Endothelial cell of umbilical vein (primary cell): ENCODE results near the gene PFKL. TPM values are rescaled to one million over a fixed set of nuclear protein-coding genes. Genes with fewer than 3 reads are reported as not detected.
"Not testable (repeated sequence)": the region's sequence is repeated elsewhere in the genome, so short reads cannot be mapped to it uniquely, and the experiment has no call there.

Experiments
- BruUV-seq: library from RNA; stranded (reverse); fragments of 400-500 nt; replicated peaks from 2 replicates; lab custom pipeline; 2021; lab: Mats Ljungman, UMichigan
- CTCF ChIA-PET: fragments of 300-600, 350-600 bp; sonication (Branson Sonifier 250); formaldehyde crosslinking; loops from one replicate; lab custom pipeline; 2021; ENCODE audit warnings: antibody characterized with exemption, inconsistent platforms; lab: Charles Lee
- POLR2A ChIA-PET: fragments of 300-600, 350-600 bp; sonication (Branson Sonifier 250); formaldehyde crosslinking; loops from one replicate; lab custom pipeline; 2021; ENCODE audit warnings: antibody characterized with exemption, inconsistent platforms; lab: Charles Lee
- DNase-seq: peaks from one replicate; pipeline ENCODE4 v3.0.0-alpha.2; 2011; ENCODE audit warnings: low read depth, low spot score
- FAIRE-seq: peaks from 2 replicates; lab custom pipeline; 2011; peaks lifted over from hg19 to GRCh38; lab: Jason Lieb, UNC
- H2AFZ ChIP-seq: 2 replicates; pipeline ENCODE4 v1.6.0; 2012; ENCODE audit warnings: low read depth, low read length, control low read depth, inconsistent platforms
- H3K27ac ChIP-seq: 2 replicates; pipeline ENCODE4 v1.5.1; 2011; ENCODE audit warnings: low read depth, mild to moderate bottlenecking, control low read depth, low read length, moderate library complexity; ENCODE audit not compliant: insufficient read depth
- H3K27me3 ChIP-seq, 2 experiments: 2 replicates each; pipeline versions ENCODE4 v1.6.0 to v1.6.1; 2011; ENCODE audit warnings: low read length in 2 of 2, mixed read lengths in 1 of 2; ENCODE audit not compliant: control insufficient read depth in 2 of 2, insufficient read depth in 2 of 2
- H3K36me3 ChIP-seq, 2 experiments: 2 replicates in 1 of 2; 3 replicates in 1 of 2; pipeline ENCODE4 v1.5.1; 2011; ENCODE audit warnings: low read length in 2 of 2, mild to moderate bottlenecking in 1 of 2, moderate library complexity in 1 of 2; ENCODE audit not compliant: control insufficient read depth in 2 of 2, insufficient read depth in 2 of 2; ENCODE audit errors: extremely low read depth in 1 of 2
- H3K4me1 ChIP-seq: 3 replicates; pipeline ENCODE4 v1.5.1; 2011; ENCODE audit warnings: mild to moderate bottlenecking, low read length; ENCODE audit not compliant: control insufficient read depth, insufficient read depth; ENCODE audit errors: extremely low read depth
- H3K4me2 ChIP-seq: 2 replicates; pipeline ENCODE4 v1.6.1; 2011; ENCODE audit warnings: low read length, control low read depth, mixed read lengths; ENCODE audit not compliant: insufficient read depth
- H3K4me3 ChIP-seq, 3 experiments: fragments of 200-600 bp in 1 of 3; sonication (generic), shearing (Covaris generic) in 1 of 3; replicated peaks in 1 of 3; 2 replicates each; pipeline ENCODE4 v1.5.1; 2011 to 2016; ENCODE audit warnings: control low read depth in 3 of 3, low read length in 3 of 3, mild to moderate bottlenecking in 2 of 3, inconsistent platforms in 1 of 3, low read depth in 1 of 3, moderate library complexity in 1 of 3; ENCODE audit not compliant: insufficient read depth in 1 of 3
- H3K79me2 ChIP-seq: 2 replicates; pipeline ENCODE4 v1.6.0; 2012; ENCODE audit warnings: low read length, inconsistent platforms; ENCODE audit not compliant: control insufficient read depth, insufficient read depth
- H3K9ac ChIP-seq: replicated peaks from 2 replicates; pipeline ENCODE3; 2011; ENCODE audit warnings: low read length, control low read depth; ENCODE audit not compliant: insufficient read depth; ENCODE audit errors: extremely low read depth
- H3K9me1 ChIP-seq: replicated peaks from 3 replicates; pipeline ENCODE4 v1.6.0; 2011; ENCODE audit warnings: mild to moderate bottlenecking, low read length; ENCODE audit not compliant: control insufficient read depth, insufficient read depth; ENCODE audit errors: extremely low read depth
- H3K9me3 ChIP-seq: replicated peaks from 2 replicates; pipeline ENCODE4 v1.5.1; 2012; ENCODE audit warnings: low read length, inconsistent platforms; ENCODE audit not compliant: control insufficient read depth, insufficient read depth
- H4K20me1 ChIP-seq: replicated peaks from 2 replicates; pipeline ENCODE3; 2011; ENCODE audit warnings: mild to moderate bottlenecking, low read length; ENCODE audit not compliant: control insufficient read depth, insufficient read depth; ENCODE audit errors: extremely low read depth
- CTCF ChIP-seq, 2 donors: IDR thresholded peaks; 1 replicate in 1 of 2; 2 replicates in 1 of 2; pipeline ENCODE4 v1.5.1; 2011; ENCODE audit warnings: low read length in 2 of 2, mild to moderate bottlenecking in 2 of 2, moderate library complexity in 2 of 2, control low read depth in 1 of 2, inconsistent platforms in 1 of 2, low read depth in 1 of 2; ENCODE audit not compliant: insufficient read depth in 1 of 2; ENCODE audit errors: extremely low read depth in 1 of 2
- EZH2 ChIP-seq: IDR thresholded peaks from 2 replicates; pipeline ENCODE4 v1.6.1; 2012; ENCODE audit warnings: borderline replicate concordance, low read depth, mild to moderate bottlenecking, moderate library complexity, low read length, inconsistent platforms; ENCODE audit not compliant: severe bottlenecking
- FOS ChIP-seq: IDR thresholded peaks from 2 replicates; pipeline ENCODE4 v1.6.1; 2011; ENCODE audit warnings: mild to moderate bottlenecking, low read length, moderate library complexity, borderline replicate concordance; ENCODE audit not compliant: insufficient read depth
- GATA2 ChIP-seq: IDR thresholded peaks from 2 replicates; pipeline ENCODE4 v1.7.0; 2011; ENCODE audit warnings: low read depth, mild to moderate bottlenecking, moderate library complexity, mixed read lengths, low read length; ENCODE audit not compliant: insufficient read length, insufficient read depth
- JUN ChIP-seq: IDR thresholded peaks from 2 replicates; pipeline ENCODE4 v1.6.1; 2011; ENCODE audit warnings: borderline replicate concordance, low read depth; ENCODE audit not compliant: insufficient read length, insufficient read depth
- MAX ChIP-seq: IDR thresholded peaks from 2 replicates; pipeline ENCODE4 v1.6.1; 2011; ENCODE audit not compliant: insufficient read depth, insufficient read length
- MYC ChIP-seq: IDR thresholded peaks from one replicate; pipeline ENCODE4 v1.6.1; 2011; ENCODE audit warnings: mild to moderate bottlenecking, low read depth, low read length
- POLR2A ChIP-seq: IDR thresholded peaks from 2 replicates; pipeline ENCODE4 v1.6.1; 2012; ENCODE audit warnings: low read depth, mild to moderate bottlenecking, control low read depth, low read length
- POLR2AphosphoS5 ChIP-seq: IDR thresholded peaks from 2 replicates; pipeline ENCODE4 v1.6.1; 2012; ENCODE audit warnings: low read depth, mild to moderate bottlenecking, control low read depth, low read length, moderate library complexity; ENCODE audit not compliant: insufficient read depth
- dilution Hi-C: fragments of 300-500 bp; cut with MboI; formaldehyde crosslinking; loops from one replicate; pipeline ENCODE4 v1.15.0; 2019; ENCODE audit warnings: low sequenced_read_pairs; ENCODE audit not compliant: extremely low pct_ligation_motif_present
- intact Hi-C: fragments of 100-400 bp; cut with micrococcal nuclease; formaldehyde crosslinking; loops from one replicate; pipeline ENCODE4 v1.10.0; 2022
- polyA plus RNA-seq, 4 experiments: library from polyadenylated mRNA; depleted of rRNA in 3 of 4; stranded (reverse) in 3 of 4; unstranded in 1 of 4; fragments of >200 nt; gene quantifications; 2 replicates each; pipeline versions ENCODE4 v1.2.1 to v1.2.3, GENCODE V29; 2011 to 2012; ENCODE audit warnings: missing spikeins in 1 of 4
- total RNA-seq: library from RNA; stranded (reverse); gene quantifications from 2 replicates; pipeline ENCODE4 v1.2.3, GENCODE V29; 2021

The PFKL gene
- total and polyA plus RNA-seq, 2 donors (not counting 3 experiments of a cell fraction or from before 2014, with no cell fraction given), result 137 to 154 TPM

GRCh38 chr21:44282370-44282769 is 17.5 kb upstream of the PFKL start:
- no peaks in the 10 kb centered on the region for H3K9me1 ChIP-seq
- TF ChIP-seq CTCF (IDR thresholded peaks at IDR 0.05; ENCODE audit: extremely low read depth in 1 of 2, insufficient read depth in 1 of 2, low read depth in 1 of 2, low read length in 2 of 2) (no peak), POLR2A (no peak), GATA2 (no peak), FOS (no peak), MYC (no peak), MAX (no peak), EZH2 (no peak), POLR2AphosphoS5 (no peak), JUN (no peak)
- H3K9ac ChIP-seq, result no peak overlapping the region
- DNase-seq (no peak), FAIRE-seq (no peak)
- H3K27me3 ChIP-seq, result peaks cover 0 to 3% of the 10 kb centered on the region in 2 experiments
- no TSS peak for BruUV-seq
- dilution Hi-C loops (no loop called here), intact Hi-C loops (no loop called here)
- POLR2A ChIA-PET, result no interaction called here
- H3K4me2 ChIP-seq, result no peak overlapping the region
- H3K27ac ChIP-seq, result no peak overlapping the region
- no peaks in the 10 kb centered on the region for H3K79me2 ChIP-seq
- no peaks in the 10 kb centered on the region for H4K20me1 ChIP-seq
- H3K9me3 ChIP-seq, result no peaks in the 10 kb centered on the region
- H3K4me1 ChIP-seq, result no peaks in the 10 kb centered on the region
- no peaks in the 10 kb centered on the region for H3K36me3 ChIP-seq
- H2AFZ ChIP-seq, result no peak overlapping the region
- H3K4me3 ChIP-seq, result no peak overlapping the region
- CTCF ChIA-PET, result no interaction called here

GRCh38 chr21:44283211-44283785 is 16.6 kb upstream of the PFKL start:
- BruUV-seq, FAIRE-seq, H3K9ac ChIP-seq, H2AFZ ChIP-seq, H3K36me3 ChIP-seq, CTCF ChIA-PET, H3K27ac ChIP-seq, DNase-seq, H3K9me1 ChIP-seq, H3K4me1 ChIP-seq, intact Hi-C loops, H3K9me3 ChIP-seq, dilution Hi-C loops, H4K20me1 ChIP-seq, H3K27me3 ChIP-seq, H3K4me3 ChIP-seq, H3K4me2 ChIP-seq, H3K79me2 ChIP-seq: not testable (repeated sequence)
- POLR2A ChIA-PET, result interaction anchor here (0.6 kb wide), 1 partner anchor 14 kb away, joined by 3 read pairs; no protein-coding TSS in a partner anchor
